Measurements from ENCODE around the gene ZDHHC19. TPM values are rescaled to one million over a fixed set of nuclear protein-coding genes. Genes with fewer than 3 reads are reported as not detected.
A peak's percentile ranks its signal among the peaks of the same experiment; 100 is the strongest.

ZDHHC19 gene
- total RNA-seq, 1 donor from 2014 or later: not detected

GRCh38 chr3:196203846-196204245, 7.4 kb downstream of the ZDHHC19 start:
- Mint-ChIP-seq H3K36me3 (ENCODE audit: low read depth) (no peaks in the 10 kb centered on the region), H3K4me1 (ENCODE audit: low read depth) (peaks cover 13% of the 10 kb centered on the region)

GRCh38 chr3:196202516-196202970, 8.7 kb downstream of the ZDHHC19 start:
- peaks cover 8% of the 10 kb centered on the region for H3K4me1 Mint-ChIP-seq (ENCODE audit: low read depth)
- no peak overlapping the region for H3K4me3 Mint-ChIP-seq (ENCODE audit: unreplicated experiment)
- H3K27ac Mint-ChIP-seq (ENCODE audit: unreplicated experiment): peak overlapping the region; percentile 69
- H3K27me3 Mint-ChIP-seq (ENCODE audit: low read depth): peaks cover 8% of the 10 kb centered on the region
- no peaks in the 10 kb centered on the region for H3K36me3 Mint-ChIP-seq (ENCODE audit: low read depth)
- TF ChIP-seq CTCF (IDR thresholded peaks at IDR 0.05): no peak
- H3K9me3 Mint-ChIP-seq (ENCODE audit: low read depth): peaks cover 6% of the 10 kb centered on the region
- DNase-seq (ENCODE audit: low spot score): no peak

More at GRCh38 chr3:196203846-196204245, 7.4 kb downstream of the ZDHHC19 start:
- Mint-ChIP-seq H3K27ac (ENCODE audit: unreplicated experiment) (no peak overlapping the region), H3K9me3 (ENCODE audit: low read depth) (peaks cover 6% of the 10 kb centered on the region), H3K4me3 (ENCODE audit: unreplicated experiment) (no peak overlapping the region), H3K27me3 (ENCODE audit: low read depth) (peaks cover 10% of the 10 kb centered on the region)
- TF ChIP-seq CTCF (IDR thresholded peaks at IDR 0.05): no peak
- DNase-seq (ENCODE audit: low spot score): no peak

GRCh38 chr3:196198771-196199753, 12.1 kb downstream of the ZDHHC19 start:
- Mint-ChIP-seq H3K36me3 (ENCODE audit: low read depth) (no peaks in the 10 kb centered on the region), H3K27me3 (ENCODE audit: low read depth) (peaks cover 5% of the 10 kb centered on the region), H3K9me3 (ENCODE audit: low read depth) (no peaks in the 10 kb centered on the region), H3K4me3 (ENCODE audit: unreplicated experiment) (no peak overlapping the region), H3K27ac (ENCODE audit: unreplicated experiment) (no peak overlapping the region), H3K4me1 (ENCODE audit: low read depth) (peaks cover 4% of the 10 kb centered on the region)
- no peak for DNase-seq (ENCODE audit: low spot score)
- TF ChIP-seq CTCF (IDR thresholded peaks at IDR 0.05): peak; percentile 44

GRCh38 chr3:196198081-196198675, 13.0 kb downstream of the ZDHHC19 start:
- Mint-ChIP-seq H3K36me3 (ENCODE audit: low read depth) (no peaks in the 10 kb centered on the region), H3K9me3 (ENCODE audit: low read depth) (no peaks in the 10 kb centered on the region), H3K27ac (ENCODE audit: unreplicated experiment) (no peak overlapping the region), H3K4me1 (ENCODE audit: low read depth) (peaks cover 4% of the 10 kb centered on the region), H3K4me3 (ENCODE audit: unreplicated experiment) (no peak overlapping the region), H3K27me3 (ENCODE audit: low read depth) (peaks cover 2% of the 10 kb centered on the region)
- no peak for TF ChIP-seq CTCF (IDR thresholded peaks at IDR 0.05)
- no peak for DNase-seq (ENCODE audit: low spot score)

GRCh38 chr3:196197524-196197923, 13.7 kb downstream of the ZDHHC19 start:
- Mint-ChIP-seq H3K36me3 (ENCODE audit: low read depth) (no peaks in the 10 kb centered on the region), H3K27me3 (ENCODE audit: low read depth) (peaks cover under 1% of the 10 kb centered on the region), H3K4me1 (ENCODE audit: low read depth) (peaks cover 1% of the 10 kb centered on the region), H3K27ac (ENCODE audit: unreplicated experiment) (no peak overlapping the region), H3K4me3 (ENCODE audit: unreplicated experiment) (no peak overlapping the region), H3K9me3 (ENCODE audit: low read depth) (no peaks in the 10 kb centered on the region)
- no peak for DNase-seq (ENCODE audit: low spot score)
- TF ChIP-seq CTCF (IDR thresholded peaks at IDR 0.05): no peak
